Measurements from ENCODE around the gene SP140.
A peak's percentile ranks its signal among the peaks of the same experiment; 100 is the strongest.
"Not testable (repeated sequence)": the region's sequence is repeated elsewhere in the genome, so short reads cannot be mapped to it uniquely, and the experiment has no call there.

Gene SP140

GRCh38 chr2:230216489-230216888, 9.0 kb upstream of the SP140 start:
- H3K4me3 ChIP-seq (replicated peaks; ENCODE audit: low read depth, low read length), result no peak overlapping the region
- TF ChIP-seq CTCF (IDR thresholded peaks at IDR 0.05; ENCODE audit: low read length, missing control alignments), result no peak
- DNase-seq (ENCODE audit: low read depth), result no peak

GRCh38 chr2:230217424-230217823, 8.1 kb upstream of the SP140 start:
- DNase-seq (ENCODE audit: low read depth), result no peak
- TF ChIP-seq CTCF (IDR thresholded peaks at IDR 0.05; ENCODE audit: low read length, missing control alignments), result no peak
- no peak overlapping the region for H3K4me3 ChIP-seq (replicated peaks; ENCODE audit: low read depth, low read length)

GRCh38 chr2:230218421-230218820, 7.1 kb upstream of the SP140 start:
- TF ChIP-seq CTCF (IDR thresholded peaks at IDR 0.05; ENCODE audit: low read length, missing control alignments), result no peak
- H3K4me3 ChIP-seq (replicated peaks; ENCODE audit: low read depth, low read length), result peak overlapping the region; percentile 77
- DNase-seq (ENCODE audit: low read depth), result no peak

- peak within 1 kb of the TSS; percentile 77 for H3K4me3 ChIP-seq (replicated peaks; ENCODE audit: low read depth, low read length)
- peak; percentile 96 for DNase-seq (ENCODE audit: low read depth)
- no peak for TF ChIP-seq CTCF (IDR thresholded peaks at IDR 0.05; ENCODE audit: low read length, missing control alignments)
These were observed 5.9 kb upstream of the SP140 start, which contains the start of gene SP110 for GRCh38 chr2:230219419-230220331. TSS of gene SP110 (minus strand) at chr2:230219984. CDS start at chr2:230216927, 3,057 bp downstream.

- DNase-seq (ENCODE audit: low read depth), result no peak
- TF ChIP-seq CTCF (IDR thresholded peaks at IDR 0.05; ENCODE audit: low read length, missing control alignments), result no peak
These were observed 5.1 kb upstream of the SP140 start for GRCh38 chr2:230220347-230220969.

GRCh38 chr2:230221493-230221892, 4.0 kb upstream of the SP140 start:
- no peak for TF ChIP-seq CTCF (IDR thresholded peaks at IDR 0.05; ENCODE audit: low read length, missing control alignments)
- no peak for DNase-seq (ENCODE audit: low read depth)
- no peak overlapping the region for H3K4me3 ChIP-seq (replicated peaks; ENCODE audit: low read depth, low read length)

More at GRCh38 chr2:230220347-230220969, 5.1 kb upstream of the SP140 start:
- peak overlapping the region; percentile 77 for H3K4me3 ChIP-seq (replicated peaks; ENCODE audit: low read depth, low read length)

GRCh38 chr2:230222829-230223228, 2.7 kb upstream of the SP140 start:
- H3K4me3 ChIP-seq (replicated peaks; ENCODE audit: low read depth, low read length); DNase-seq (ENCODE audit: low read depth): not testable (repeated sequence)

Data from fibroblast of pulmonary artery (primary cell).